GM23248 (cell line): ENCODE results near the gene PPP4R1. TPM values are rescaled to one million over a fixed set of nuclear protein-coding genes. Genes with fewer than 3 reads are reported as not detected.
"Not testable (repeated sequence)": the region's sequence is repeated elsewhere in the genome, so short reads cannot be mapped to it uniquely, and the experiment has no call there.

Source experiments
- DNase-seq: peaks from one replicate; pipeline ENCODE4 v3.0.0-alpha.2; 2015
- H2AFZ ChIP-seq: fragments of 200-600 bp; sonication (generic); 2 replicates; pipeline ENCODE4 v1.6.1; 2016; ENCODE audit warnings: antibody characterized with exemption
- H3F3A ChIP-seq: fragments of 200-600 bp; sonication (generic); 2 replicates; pipeline ENCODE4 v1.6.1; 2016; ENCODE audit warnings: mild to moderate bottlenecking, antibody characterized with exemption, mixed run types; ENCODE audit not compliant: insufficient read depth
- H3K27ac ChIP-seq: fragments of 200-600 bp; sonication (generic); 2 replicates; pipeline ENCODE4 v1.5.1; 2016; ENCODE audit warnings: mild to moderate bottlenecking
- H3K27me3 ChIP-seq: fragments of 200-600 bp; sonication (generic); replicated peaks from 2 replicates; pipeline ENCODE4 v1.6.1; 2016; ENCODE audit warnings: mild to moderate bottlenecking; ENCODE audit not compliant: insufficient read depth
- H3K36me3 ChIP-seq: fragments of 200-600 bp; sonication (generic); 2 replicates; pipeline ENCODE4 v1.6.1; 2016; ENCODE audit warnings: low read depth, mild to moderate bottlenecking
- H3K4me1 ChIP-seq: fragments of 200-600 bp; sonication (generic); 2 replicates; pipeline ENCODE4 v1.6.1; 2016; ENCODE audit warnings: mild to moderate bottlenecking; ENCODE audit not compliant: insufficient read depth
- H3K4me2 ChIP-seq: fragments of 200-600 bp; sonication (generic); one replicate; pipeline ENCODE4 v1.6.1; 2016; ENCODE audit warnings: mild to moderate bottlenecking; ENCODE audit not compliant: unreplicated experiment
- H3K4me3 ChIP-seq: fragments of 200-600 bp; sonication (generic); 2 replicates; pipeline ENCODE4 v1.5.1; 2016; ENCODE audit warnings: mild to moderate bottlenecking
- H3K79me2 ChIP-seq: fragments of 200-600 bp; sonication (generic); 2 replicates; pipeline ENCODE4 v1.6.1; 2016; ENCODE audit warnings: mild to moderate bottlenecking; ENCODE audit not compliant: insufficient read depth
- H3K9ac ChIP-seq: fragments of 200-600 bp; sonication (generic); 2 replicates; pipeline ENCODE4 v1.6.1; 2016; ENCODE audit warnings: mild to moderate bottlenecking
- H3K9me2 ChIP-seq: fragments of 200-600 bp; sonication (generic); 2 replicates; pipeline ENCODE4 v1.6.1; 2016; ENCODE audit warnings: mixed run types, mild to moderate bottlenecking, moderate library complexity; ENCODE audit not compliant: insufficient read depth
- H3K9me3 ChIP-seq: fragments of 200-600 bp; sonication (generic); one replicate; pipeline ENCODE4 v1.6.1; 2017; ENCODE audit warnings: low read depth
- H4K20me1 ChIP-seq: fragments of 200-600 bp; sonication (generic); 2 replicates; pipeline ENCODE4 v1.6.0; 2016; ENCODE audit not compliant: insufficient read depth
- EZH2 ChIP-seq: fragments of 200-600 bp; sonication (generic); IDR thresholded peaks from 2 replicates; pipeline ENCODE4 v1.6.1; 2018; ENCODE audit warnings: antibody characterized with exemption, mild to moderate bottlenecking; ENCODE audit not compliant: insufficient read depth, poor library complexity, severe bottlenecking
- EZH2phosphoT487 ChIP-seq: fragments of 200-600 bp; sonication (generic); IDR thresholded peaks from 2 replicates; pipeline ENCODE4 v1.6.1; 2018; ENCODE audit warnings: antibody characterized with exemption, moderate library complexity, mild to moderate bottlenecking, low read depth; ENCODE audit not compliant: insufficient read depth
- WGBS, 2 experiments: methylation state at CpG; one replicate each; pipeline ENCODE4 v1.1.6; 2015 to 2017; ENCODE audit warnings: low lambda C conversion rate in 2 of 2, low coverage in 1 of 2; ENCODE audit errors: missing lambda C conversion rate in 2 of 2; 5-methylcytosine and 5-hydroxymethylcytosine counted together
- in situ Hi-C: fragments of 300-500 bp; cut with MboI; formaldehyde crosslinking; loops from 2 replicates; pipeline ENCODE4 v1.15.0; 2020
- polyA plus RNA-seq: library from polyadenylated mRNA; unstranded; fragments of >200 nt; fragmentation: Nextera tagmentation; extraction: Ambion mirVana; gene quantifications from 2 replicates; pipeline ENCODE4 v1.2.1, GENCODE V29; 2016
- total RNA-seq: library from RNA; depleted of rRNA; stranded (reverse); fragments of >200 nt; shearing (Covaris generic); gene quantifications from 2 replicates; pipeline ENCODE4 v1.2.3, GENCODE V29; 2014

Gene PPP4R1
- total and polyA plus RNA-seq, 2 experiments from 2014 or later: 33.0 to 97.9 TPM

GRCh38 chr18:9648431-9649163 lies 34.2 kb upstream of the PPP4R1 start:
- Histone ChIP-seq H3K79me2 (no peaks in the 10 kb centered on the region), H3K27ac (no peak overlapping the region), H2AFZ (peak overlapping the region; percentile 54), H3K9me2 (no peaks in the 10 kb centered on the region), H3K4me1 (peaks cover 17% of the 10 kb centered on the region), H3K4me3 (no peak overlapping the region), H3K4me2 (no peak overlapping the region), H3K9ac (no peak overlapping the region), H3K36me3 (no peaks in the 10 kb centered on the region), H3F3A (peaks cover 17% of the 10 kb centered on the region; the same call in 1 of the 2 replicates), H3K27me3 (no peaks in the 10 kb centered on the region), H3K9me3 (no peaks in the 10 kb centered on the region), H4K20me1 (no peaks in the 10 kb centered on the region)
- no peak for TF ChIP-seq EZH2
- no peak for TF ChIP-seq EZH2phosphoT487
- in situ Hi-C loops: no loop called here
- 89 to 94% methylated on average over 7 of the region's 7 CpGs for WGBS, 2 experiments
- DNase-seq: no peak

GRCh38 chr18:9647496-9648323 lies 33.4 kb upstream of the PPP4R1 start:
- H3K4me1 ChIP-seq: peaks cover 25% of the 10 kb centered on the region
- H4K20me1 ChIP-seq: no peaks in the 10 kb centered on the region
- peak; percentile 33 for DNase-seq
- H3K27ac ChIP-seq: no peak overlapping the region
- no peak overlapping the region for H3K4me2 ChIP-seq
- H3K27me3 ChIP-seq: no peaks in the 10 kb centered on the region
- H3K9ac ChIP-seq: no peak overlapping the region
- no peak overlapping the region for H2AFZ ChIP-seq
- H3K4me3 ChIP-seq: no peak overlapping the region
- no peaks in the 10 kb centered on the region for H3K79me2 ChIP-seq
- in situ Hi-C loops: no loop called here
- H3K36me3 ChIP-seq: no peaks in the 10 kb centered on the region
- TF ChIP-seq EZH2 (no peak), EZH2phosphoT487 (no peak)
- peaks cover 22% of the 10 kb centered on the region for H3F3A ChIP-seq
- 90 to 94% methylated on average over 8 of the region's 8 CpGs for WGBS, 2 experiments
- no peaks in the 10 kb centered on the region for H3K9me3 ChIP-seq
- no peaks in the 10 kb centered on the region for H3K9me2 ChIP-seq

- Histone ChIP-seq H4K20me1 (no peaks in the 10 kb centered on the region), H3K9ac (peak overlapping the region; percentile 78), H3K9me3 (no peaks in the 10 kb centered on the region), H3K79me2 (no peaks in the 10 kb centered on the region), H3K9me2 (no peaks in the 10 kb centered on the region), H3K27ac (peak overlapping the region; percentile 94), H2AFZ (peak overlapping the region; percentile 47), H3K4me3 (peak overlapping the region; percentile 43), H3F3A (peaks cover 19% of the 10 kb centered on the region), H3K4me1 (peaks cover 29% of the 10 kb centered on the region), H3K36me3 (no peaks in the 10 kb centered on the region), H3K4me2 (peak overlapping the region; percentile 79), H3K27me3 (no peaks in the 10 kb centered on the region)
- in situ Hi-C loops: no loop called here
- TF ChIP-seq EZH2 (no peak), EZH2phosphoT487 (no peak)
- DNase-seq: peak; percentile 97
- 0% methylated on average over 3 of the region's 3 CpGs for WGBS, 2 experiments
Observed at GRCh38 chr18:9643549-9643948, 29.2 kb upstream of the PPP4R1 start.

- peak overlapping the region; percentile 56 for H3K4me2 ChIP-seq
- peaks cover 16% of the 10 kb centered on the region for H3F3A ChIP-seq
- peak overlapping the region; percentile 47 for H2AFZ ChIP-seq
- no peaks in the 10 kb centered on the region for H3K9me3 ChIP-seq
- DNase-seq: peak; percentile 46
- H3K9ac ChIP-seq: peak overlapping the region; percentile 78
- in situ Hi-C loops: no loop called here
- peaks cover 25% of the 10 kb centered on the region for H3K4me1 ChIP-seq
- H3K79me2 ChIP-seq: no peaks in the 10 kb centered on the region
- WGBS, 2 experiments: 66 to 67% methylated on average over 9 of the region's 9 CpGs
- peak overlapping the region; percentile 94 for H3K27ac ChIP-seq
- no peaks in the 10 kb centered on the region for H3K27me3 ChIP-seq
- no peaks in the 10 kb centered on the region for H4K20me1 ChIP-seq
- no peak overlapping the region for H3K4me3 ChIP-seq
- no peak for TF ChIP-seq EZH2
- TF ChIP-seq EZH2phosphoT487: no peak
- no peaks in the 10 kb centered on the region for H3K36me3 ChIP-seq
- H3K9me2 ChIP-seq: no peaks in the 10 kb centered on the region
Observed at GRCh38 chr18:9642799-9643462, 28.6 kb upstream of the PPP4R1 start.

- 86 to 89% methylated on average over 1 of the region's 1 CpG for WGBS, 2 experiments
Observed at GRCh38 chr18:9641081-9641480, 26.7 kb upstream of the PPP4R1 start.

More at GRCh38 chr18:9641081-9641480, 26.7 kb upstream of the PPP4R1 start:
- H3K9me3 ChIP-seq, H3K27ac ChIP-seq, H3K36me3 ChIP-seq, H3K79me2 ChIP-seq, H3K4me3 ChIP-seq, H4K20me1 ChIP-seq, in situ Hi-C loops, H3K27me3 ChIP-seq, H3K4me2 ChIP-seq, DNase-seq, H3K9me2 ChIP-seq, H2AFZ ChIP-seq, H3K9ac ChIP-seq: not testable (repeated sequence)
- H3K4me1 ChIP-seq: peaks cover 28% of the 10 kb centered on the region
- H3F3A ChIP-seq: peaks cover 16% of the 10 kb centered on the region
